Right renal pelvis (tissue), 4 donors: ENCODE data around the gene PAK5. TPM values are rescaled to one million over a fixed set of nuclear protein-coding genes. Genes with fewer than 3 reads are reported as not detected.

Experiments
- DNase-seq, 4 donors: peaks; one replicate each; pipeline ENCODE4 v3.0.0-alpha.2; 2013; ENCODE audit warnings: low read depth in 4 of 4, low spot score in 3 of 4, missing footprints in 1 of 4
- polyA plus RNA-seq, 4 donors: library from polyadenylated mRNA; unstranded; fragments of 120-200 nt; gene quantifications; one replicate each; pipeline ENCODE4 v1.2.1, GENCODE V29; 2013; ENCODE audit not compliant: insufficient read length in 4 of 4

Gene PAK5
- polyA plus RNA-seq, 4 donors, result 0.48 to 0.60 (median 0.53) TPM

- DNase-seq, result no peak
Observed at GRCh38 chr20:9534025-9534424, 304.9 kb downstream of the PAK5 start.

- DNase-seq, result no peak
Observed at GRCh38 chr20:9532069-9532838, 306.6 kb downstream of the PAK5 start.

- no peak for DNase-seq
Observed at GRCh38 chr20:9531581-9531980, 307.3 kb downstream of the PAK5 start.

GRCh38 chr20:9523636-9524035 is 315.2 kb downstream of the PAK5 start:
- DNase-seq, result no peak

GRCh38 chr20:9520086-9520485 is 318.8 kb downstream of the PAK5 start:
- DNase-seq, result no peak

- DNase-seq, result no peak
Observed at GRCh38 chr20:9518576-9519175, 320.2 kb downstream of the PAK5 start.

- DNase-seq, result no peak
Observed at GRCh38 chr20:9517297-9518162, 321.3 kb downstream of the PAK5 start.

GRCh38 chr20:9516234-9516871 is 322.5 kb downstream of the PAK5 start:
- no peak for DNase-seq

GRCh38 chr20:9515741-9516233 is 323.1 kb downstream of the PAK5 start:
- no peak for DNase-seq

GRCh38 chr20:9515214-9515585 is 323.7 kb downstream of the PAK5 start:
- no peak for DNase-seq

- DNase-seq, result peak in 1 of 4 donors; percentile 61
Observed at GRCh38 chr20:9514461-9515213, 324.2 kb downstream of the PAK5 start, which contains the start of gene LAMP5. Gene LAMP5, plus strand, starts transcription at chr20:9514590. Its CDS starts 263 bp downstream, at chr20:9514853.

GRCh38 chr20:9514072-9514460 is 324.8 kb downstream of the PAK5 start:
- no peak for DNase-seq

GRCh38 chr20:9510911-9511310 is 328.0 kb downstream of the PAK5 start:
- no peak for DNase-seq

- DNase-seq, result no peak
Observed at GRCh38 chr20:9509246-9509645, 329.6 kb downstream of the PAK5 start.

GRCh38 chr20:9508696-9509178 is 330.1 kb downstream of the PAK5 start:
- DNase-seq, result no peak

GRCh38 chr20:9508240-9508661 is 330.6 kb downstream of the PAK5 start:
- no peak for DNase-seq

- DNase-seq, result no peak
Observed at GRCh38 chr20:9507544-9508239, 331.2 kb downstream of the PAK5 start.

GRCh38 chr20:9506964-9507369 is 331.9 kb downstream of the PAK5 start:
- DNase-seq, result no peak

- no peak for DNase-seq
Observed at GRCh38 chr20:9506280-9506821, 332.5 kb downstream of the PAK5 start.
